Measurements from ENCODE around the gene TALDO1. TPM values are rescaled to one million over a fixed set of nuclear protein-coding genes. Genes with fewer than 3 reads are reported as not detected.

Gene TALDO1
- total RNA-seq, 1 experiment from 2014 or later, result 137 TPM

DNA sequence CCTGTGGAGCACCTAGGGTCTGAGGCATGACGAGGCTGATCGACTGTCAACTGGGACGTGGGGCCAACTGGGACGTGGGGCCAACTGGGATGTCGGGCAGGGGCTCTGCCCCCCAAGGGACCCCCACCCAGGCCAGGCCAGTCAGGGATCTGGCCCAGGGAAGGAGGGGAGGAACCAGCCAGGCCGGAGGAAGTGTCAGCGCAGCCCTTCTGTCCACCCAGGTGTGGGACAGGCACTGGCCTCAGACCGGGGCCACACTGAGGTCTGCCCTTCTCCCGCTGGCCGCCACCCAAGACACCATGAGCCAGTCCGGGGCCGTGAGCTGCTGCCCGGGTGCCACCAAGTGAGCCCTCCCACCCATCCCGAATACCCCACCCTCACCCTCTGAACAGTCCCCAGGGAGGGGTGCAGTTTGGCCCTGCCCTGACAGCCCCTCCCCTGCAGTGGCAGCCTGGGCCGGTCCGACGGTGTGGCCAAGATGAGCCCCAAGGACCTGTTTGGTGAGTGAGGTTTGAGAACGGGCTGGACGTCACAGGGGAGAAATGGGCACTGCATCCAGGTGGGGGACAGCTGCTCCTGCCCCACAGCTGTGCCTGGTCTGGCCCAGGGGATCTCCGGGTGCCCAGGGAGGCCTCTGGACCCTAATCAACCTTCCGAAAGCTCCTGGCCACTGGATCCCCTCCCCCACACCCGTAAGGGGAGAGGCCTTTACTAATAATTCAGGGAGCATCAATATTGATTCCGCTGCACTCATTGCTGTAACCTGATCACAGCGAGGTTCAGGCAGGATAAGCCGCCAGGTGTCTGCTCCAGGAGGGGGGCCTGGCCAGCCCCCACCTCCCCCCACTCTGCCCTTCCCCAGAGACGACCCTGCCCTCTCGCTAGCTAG lies 37.9 kb upstream of the TALDO1 start:
- H3K9me3 Mint-ChIP-seq (ENCODE audit: unreplicated experiment), result no peaks in the 10 kb centered on the region

DNA sequence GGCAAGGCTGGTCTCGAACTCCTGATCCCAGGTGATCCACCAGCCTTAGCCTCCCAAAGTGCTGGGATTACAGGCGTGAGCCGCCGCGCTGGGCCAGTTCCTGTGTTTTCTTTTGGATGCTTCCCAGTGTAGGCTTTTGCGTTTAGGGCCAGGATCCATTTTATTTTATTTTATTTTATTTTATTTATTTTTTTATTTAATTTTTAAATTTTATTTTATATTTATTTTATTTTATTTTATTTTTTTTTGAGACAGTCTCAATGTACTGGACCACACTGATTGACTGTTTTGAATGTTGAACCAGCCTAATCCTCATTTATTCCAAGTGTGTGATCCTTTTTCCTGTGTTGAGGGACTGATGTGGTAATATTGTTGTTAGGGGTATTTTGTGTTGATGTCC lies 32.8 kb upstream of the TALDO1 start:
- peaks cover 9% of the 10 kb centered on the region for H3K4me1 Mint-ChIP-seq (ENCODE audit: insufficient read depth, unreplicated experiment)
- no peak overlapping the region for H3K27ac Mint-ChIP-seq (ENCODE audit: low read depth, unreplicated experiment)
- H3K4me3 Mint-ChIP-seq (ENCODE audit: unreplicated experiment), result no peak overlapping the region
- intact Hi-C loops (cut with micrococcal nuclease), result no loop called here
- H3K36me3 Mint-ChIP-seq (ENCODE audit: insufficient read depth, unreplicated experiment), result peaks cover 72% of the 10 kb centered on the region
- BruUV-seq (replicated peaks), result no TSS peak
- ChIA-PET CTCF (interaction anchor here (1.3 kb wide), 1 partner anchor 7 kb away, joined by 5 read pairs; no protein-coding TSS in a partner anchor), POLR2A (interaction anchor here (0.6 to 0.9 kb wide), 2 partner anchors 17 to 153 kb away, joined by 3 to 4 read pairs; no protein-coding TSS in a partner anchor)
- H3K27me3 Mint-ChIP-seq (ENCODE audit: insufficient read depth, unreplicated experiment), result no peaks in the 10 kb centered on the region
- DNase-seq (ENCODE audit: unreplicated experiment), result no peak
- H3K9me3 Mint-ChIP-seq (ENCODE audit: unreplicated experiment), result no peaks in the 10 kb centered on the region
- no peak for TF ChIP-seq CTCF (IDR thresholded peaks at IDR 0.05; ENCODE audit: unreplicated experiment)

More for the DNA sequence above, 37.9 kb upstream of the TALDO1 start:
- no peak overlapping the region for H3K4me3 Mint-ChIP-seq (ENCODE audit: unreplicated experiment)
- DNase-seq (ENCODE audit: unreplicated experiment), result no peak
- POLR2A ChIA-PET, result no interaction called here
- CTCF ChIA-PET, result interaction anchor here (0.6 to 0.9 kb wide), 4 partner anchors 10 to 35 kb away, joined by 3 to 5 read pairs (median 3); no protein-coding TSS in a partner anchor
- H3K27ac Mint-ChIP-seq (ENCODE audit: low read depth, unreplicated experiment), result no peak overlapping the region
- peaks cover 20% of the 10 kb centered on the region for H3K4me1 Mint-ChIP-seq (ENCODE audit: insufficient read depth, unreplicated experiment)
- H3K27me3 Mint-ChIP-seq (ENCODE audit: insufficient read depth, unreplicated experiment), result no peaks in the 10 kb centered on the region
- no peak for TF ChIP-seq CTCF (IDR thresholded peaks at IDR 0.05; ENCODE audit: unreplicated experiment)
- peaks cover 53% of the 10 kb centered on the region for H3K36me3 Mint-ChIP-seq (ENCODE audit: insufficient read depth, unreplicated experiment)
- intact Hi-C loops (cut with micrococcal nuclease), result no loop called here
- no TSS peak for BruUV-seq (replicated peaks)

DNA sequence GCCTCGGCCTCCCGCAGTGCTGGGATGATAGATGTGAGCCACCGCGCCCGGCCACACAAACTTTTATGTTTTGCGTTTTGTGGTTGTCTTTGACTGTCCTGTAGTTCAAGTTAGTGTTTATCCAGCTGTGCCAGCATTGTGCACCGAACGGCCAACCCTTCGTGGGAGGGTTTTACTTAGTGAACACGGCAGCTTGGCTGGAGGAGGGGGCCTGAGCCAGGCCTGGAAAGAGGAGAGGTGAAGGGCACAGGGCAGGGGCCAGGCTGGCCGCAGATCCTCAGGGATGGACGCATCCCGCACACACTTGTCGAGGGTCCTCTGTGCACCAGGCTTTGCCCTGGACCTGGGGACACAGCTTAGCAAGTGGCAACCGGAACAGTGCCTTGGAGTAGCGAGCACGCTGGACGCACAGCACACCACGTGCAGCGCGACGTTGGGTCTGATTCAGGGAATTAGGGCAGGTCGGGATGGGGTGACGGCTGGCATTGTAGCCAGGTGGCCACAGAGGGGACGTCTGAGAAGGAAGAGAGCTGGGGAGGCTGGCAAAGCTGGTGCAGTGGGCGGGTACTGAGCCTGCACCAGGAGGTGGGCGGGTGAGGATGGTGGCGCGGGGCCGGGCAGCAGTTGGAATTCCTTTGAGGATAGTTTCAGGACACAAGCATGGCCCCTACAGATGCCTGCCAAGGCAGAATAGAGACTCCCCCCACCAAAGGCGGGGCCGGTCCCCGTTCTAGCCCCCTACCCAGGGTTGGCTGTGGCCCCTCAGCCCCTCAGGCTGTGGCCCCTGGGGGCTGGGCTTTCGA lies 27.8 kb upstream of the TALDO1 start:
- Mint-ChIP-seq H3K27me3 (ENCODE audit: insufficient read depth, unreplicated experiment) (no peaks in the 10 kb centered on the region), H3K27ac (ENCODE audit: low read depth, unreplicated experiment) (no peak overlapping the region), H3K4me1 (ENCODE audit: insufficient read depth, unreplicated experiment) (no peaks in the 10 kb centered on the region), H3K9me3 (ENCODE audit: unreplicated experiment) (no peaks in the 10 kb centered on the region), H3K4me3 (ENCODE audit: unreplicated experiment) (no peak overlapping the region), H3K36me3 (ENCODE audit: insufficient read depth, unreplicated experiment) (peaks cover 65% of the 10 kb centered on the region)
- DNase-seq (ENCODE audit: unreplicated experiment), result no peak
- no TSS peak for BruUV-seq (replicated peaks)
- POLR2A ChIA-PET, result interaction anchor here (1.4 to 1.5 kb wide), 2 partner anchors 13 to 22 kb away, joined by 3 to 6 read pairs; no protein-coding TSS in a partner anchor
- intact Hi-C loops (cut with micrococcal nuclease), result loop anchor here (10.0 kb wide), 1 partner anchor 155 kb away; the partner anchor contains the start of genes LMNTD2 and RASSF7
- TF ChIP-seq CTCF (IDR thresholded peaks at IDR 0.05; ENCODE audit: unreplicated experiment), result no peak
- CTCF ChIA-PET, result interaction anchor here (0.6 to 1.4 kb wide), 2 partner anchors 9 to 65 kb away, joined by 3 read pairs; no protein-coding TSS in a partner anchor

All from MCF 10A (cell line).